Stimulated activated CD4-positive, alpha-beta T cell treated with anti-CD3 and anti-CD28 coated beads, Interleukin-15, amount 100 ng/mL, for 24 hours (primary cell): ENCODE results near the gene INTS2.
"Not testable (repeated sequence)": the region's sequence is repeated elsewhere in the genome, so short reads cannot be mapped to it uniquely, and the experiment has no call there.

Source experiments
- DNase-seq: peaks from one replicate; pipeline ENCODE4 v3.0.0-alpha.2; 2020

The INTS2 gene

DNA sequence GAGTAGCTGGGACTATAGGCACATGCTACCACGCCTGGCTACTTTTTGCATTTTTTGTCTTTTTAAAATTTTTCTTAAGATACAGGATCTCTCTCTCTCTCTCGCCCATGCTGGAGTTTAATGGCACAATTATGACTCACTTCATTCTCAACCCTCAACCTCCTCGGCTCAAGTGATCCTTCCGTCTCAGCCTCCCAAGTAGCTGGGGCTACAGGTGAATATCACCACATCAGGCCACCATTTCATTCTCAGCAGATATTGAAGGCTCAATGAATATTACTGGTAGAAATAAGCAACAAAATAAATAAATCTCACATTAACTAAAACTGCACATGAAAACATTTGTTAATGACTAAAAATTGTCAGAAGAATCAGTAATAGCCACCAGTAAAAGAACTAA, 106.1 kb downstream of the INTS2 start:
- no peak for DNase-seq

- not testable (repeated sequence) for DNase-seq
These were observed 108.5 kb downstream of the INTS2 start for GRCh38 chr17:61819265-61819664.

GRCh38 chr17:61818225-61818624, 109.6 kb downstream of the INTS2 start:
- no peak for DNase-seq

DNA sequence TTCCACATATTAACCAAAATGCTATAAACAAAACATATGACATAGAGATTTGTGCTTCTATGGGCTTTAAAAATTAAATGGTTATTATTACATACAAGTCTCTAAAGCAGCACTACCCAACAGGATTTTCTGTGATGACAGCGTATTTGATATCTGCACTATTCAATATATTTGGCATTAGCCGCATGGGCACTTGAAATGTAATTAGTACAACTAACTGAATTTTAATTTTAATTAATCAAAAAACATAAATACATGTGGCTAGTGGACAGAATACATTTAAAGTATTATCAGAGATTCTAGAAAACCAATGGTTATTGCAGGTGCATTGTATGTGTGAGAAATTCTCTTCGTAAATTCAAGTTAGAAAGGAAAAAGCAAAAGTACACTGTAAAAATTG, 110.3 kb downstream of the INTS2 start:
- DNase-seq: no peak

DNA sequence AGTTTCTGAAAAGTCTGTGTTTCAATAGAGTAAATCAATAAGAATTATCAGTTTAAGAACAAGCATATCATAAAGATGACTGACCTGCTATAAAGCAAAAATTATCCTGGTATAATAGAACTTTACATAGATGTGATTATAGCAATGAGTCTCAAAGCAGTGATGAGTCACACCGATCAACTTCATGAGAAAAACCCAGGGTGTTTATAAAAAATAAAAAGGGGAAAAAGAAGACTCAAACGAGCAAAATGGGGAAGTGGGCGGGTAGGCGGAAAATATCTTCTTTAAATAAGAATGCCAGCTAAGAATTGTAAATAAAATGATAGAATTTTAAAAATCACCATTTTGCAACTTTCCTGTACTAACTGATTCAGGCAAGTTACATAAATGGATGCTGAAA, 111.2 kb downstream of the INTS2 start:
- DNase-seq: peak; percentile 4

DNA sequence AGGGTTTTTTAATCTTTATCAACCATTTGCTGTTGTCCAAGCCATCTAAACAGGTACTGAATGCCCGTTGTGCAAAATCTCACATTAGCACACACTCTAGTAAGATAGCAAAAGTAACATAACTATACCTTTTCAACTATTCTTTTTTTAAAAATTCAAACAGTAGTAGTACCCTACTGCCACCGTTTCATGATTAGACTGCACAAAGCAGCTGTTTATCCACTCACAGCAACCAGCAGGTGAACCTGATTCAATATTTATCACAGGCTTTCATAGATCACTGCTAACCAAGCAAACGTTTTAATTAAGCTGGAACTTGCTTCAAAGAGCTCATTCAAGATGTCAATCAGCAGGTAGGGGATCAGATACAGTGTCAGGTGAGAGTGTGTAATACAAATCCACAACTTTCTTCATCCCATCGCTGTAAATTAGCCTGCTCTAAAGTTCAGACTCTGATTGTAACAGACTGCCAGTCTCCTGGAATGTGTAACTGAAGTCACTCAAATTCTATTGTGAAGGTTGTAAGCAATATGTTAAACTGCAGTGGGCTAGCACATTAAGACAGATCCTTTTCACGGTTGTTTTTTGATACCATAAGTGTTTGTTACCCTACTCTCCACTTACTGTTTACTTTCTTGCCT, 111.8 kb downstream of the INTS2 start:
- DNase-seq: no peak
